ENCODE results near the gene MROH8.
"Not testable (repeated sequence)": the region's sequence is repeated elsewhere in the genome, so short reads cannot be mapped to it uniquely, and the experiment has no call there.

MROH8 gene

GRCh38 chr20:37077009-37077408 lies 102.3 kb downstream of the MROH8 start:
- DNase-seq, result no peak

DNA sequence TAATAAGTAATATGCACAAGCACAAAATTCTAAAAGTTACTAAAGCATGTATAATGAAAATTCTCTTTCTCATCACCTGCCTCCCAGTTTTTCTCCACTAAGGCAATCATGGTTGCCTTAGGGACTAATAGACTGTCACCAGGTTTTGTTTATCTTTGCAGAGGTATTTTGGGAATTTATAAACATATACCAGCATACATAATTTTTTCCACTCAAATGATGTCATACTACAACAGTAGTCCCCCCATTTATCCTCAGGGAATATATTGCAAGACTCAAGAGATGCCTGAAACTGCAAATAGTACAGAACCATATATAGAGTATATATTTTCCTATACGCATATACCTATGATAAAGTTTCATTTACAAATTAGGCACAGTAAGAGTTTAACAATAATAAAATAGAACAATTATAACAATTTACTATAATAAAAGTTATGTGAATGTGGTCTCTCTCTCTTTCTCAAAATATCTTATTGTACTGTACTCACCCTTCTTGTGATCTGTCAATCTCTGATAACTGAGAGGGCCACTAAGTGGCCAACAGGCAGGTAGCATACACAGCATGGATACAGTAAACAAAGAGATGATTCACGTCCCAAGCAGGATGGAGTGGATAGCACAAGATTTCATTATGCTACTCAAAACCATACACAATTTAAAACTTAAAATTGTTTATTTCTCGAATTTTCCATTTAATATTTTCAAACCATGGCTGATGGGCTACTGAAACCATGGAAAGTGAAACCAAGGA lies 103.2 kb downstream of the MROH8 start:
- peak; percentile 10 for DNase-seq

DNA sequence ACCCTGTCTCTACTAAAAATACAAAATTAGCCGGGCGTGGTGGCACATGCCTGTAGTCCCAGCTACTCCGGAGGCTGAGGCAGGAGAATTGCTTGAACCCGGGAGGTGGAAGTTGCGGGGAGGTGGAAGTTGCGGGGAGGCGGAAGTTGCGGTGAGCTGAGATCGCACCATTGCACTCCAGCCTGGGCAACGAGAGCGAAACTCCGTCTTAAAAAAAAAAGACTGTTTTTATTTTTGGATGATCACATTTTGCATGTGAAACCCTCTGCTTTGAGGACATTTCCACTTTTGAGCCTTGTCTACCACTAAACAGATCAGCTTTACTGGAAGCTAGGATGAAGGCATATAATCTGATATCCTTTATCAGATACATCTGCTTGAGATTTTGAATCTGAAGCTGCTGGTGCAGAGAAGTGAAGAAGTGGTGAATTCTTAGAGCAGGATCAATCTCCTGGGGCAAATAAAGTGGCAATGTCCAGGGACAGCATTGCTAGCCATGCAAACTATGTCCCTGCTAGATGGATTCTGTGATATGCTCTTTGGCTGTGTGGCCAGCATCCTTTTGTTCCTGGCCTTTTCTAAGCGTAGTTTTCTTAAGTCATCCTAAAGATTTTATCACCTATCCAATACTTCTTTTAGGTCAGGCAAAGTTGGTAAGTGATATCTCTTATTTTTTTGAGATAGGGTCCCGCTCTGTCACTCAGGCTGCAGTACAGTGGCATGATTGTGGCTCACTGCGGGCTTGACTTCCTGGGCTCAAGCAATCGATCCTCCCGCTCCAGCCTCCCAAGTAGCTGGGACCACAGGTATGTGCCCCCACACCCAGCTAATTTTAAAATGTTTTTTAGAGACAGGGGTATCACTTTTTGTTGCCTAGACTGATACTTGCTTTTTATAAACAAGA lies 106.8 kb downstream of the MROH8 start:
- DNase-seq, result no peak

- no peak for DNase-seq
Measured at GRCh38 chr20:37071481-37071911, 107.9 kb downstream of the MROH8 start.

DNA sequence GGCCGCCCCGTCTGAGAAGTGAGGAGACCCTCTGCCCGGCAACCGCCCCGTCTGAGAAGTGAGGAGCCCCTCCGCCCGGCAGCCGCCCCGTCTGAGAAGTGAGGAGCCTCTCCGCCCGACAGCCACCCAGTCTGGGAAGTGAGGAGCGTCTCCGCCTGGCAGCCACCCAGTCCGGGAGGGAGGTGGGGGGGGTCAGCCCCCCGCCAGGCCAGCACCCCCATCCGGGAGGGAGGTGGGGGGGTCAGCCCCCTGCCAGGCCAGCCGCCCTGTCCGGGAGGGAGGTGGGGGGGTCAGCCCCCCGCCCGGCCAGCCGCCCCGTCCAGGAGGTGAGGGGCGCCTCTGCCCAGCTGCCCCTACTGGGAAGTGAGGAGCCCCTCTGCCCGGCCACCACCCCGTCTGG lies 109.8 kb downstream of the MROH8 start:
- DNase-seq, result not testable (repeated sequence)

GRCh38 chr20:37066168-37066567 lies 113.2 kb downstream of the MROH8 start:
- DNase-seq, result no peak

GRCh38 chr20:37055276-37055675 lies 124.1 kb downstream of the MROH8 start:
- DNase-seq, result no peak

GRCh38 chr20:37053230-37053950 lies 126.0 kb downstream of the MROH8 start:
- DNase-seq, result no peak
